Measurements from ENCODE around the gene MYO6. TPM values are rescaled to one million over a fixed set of nuclear protein-coding genes. Genes with fewer than 3 reads are reported as not detected.

Gene MYO6
- total RNA-seq, 1 donor from 2014 or later: 20.4 TPM

DNA sequence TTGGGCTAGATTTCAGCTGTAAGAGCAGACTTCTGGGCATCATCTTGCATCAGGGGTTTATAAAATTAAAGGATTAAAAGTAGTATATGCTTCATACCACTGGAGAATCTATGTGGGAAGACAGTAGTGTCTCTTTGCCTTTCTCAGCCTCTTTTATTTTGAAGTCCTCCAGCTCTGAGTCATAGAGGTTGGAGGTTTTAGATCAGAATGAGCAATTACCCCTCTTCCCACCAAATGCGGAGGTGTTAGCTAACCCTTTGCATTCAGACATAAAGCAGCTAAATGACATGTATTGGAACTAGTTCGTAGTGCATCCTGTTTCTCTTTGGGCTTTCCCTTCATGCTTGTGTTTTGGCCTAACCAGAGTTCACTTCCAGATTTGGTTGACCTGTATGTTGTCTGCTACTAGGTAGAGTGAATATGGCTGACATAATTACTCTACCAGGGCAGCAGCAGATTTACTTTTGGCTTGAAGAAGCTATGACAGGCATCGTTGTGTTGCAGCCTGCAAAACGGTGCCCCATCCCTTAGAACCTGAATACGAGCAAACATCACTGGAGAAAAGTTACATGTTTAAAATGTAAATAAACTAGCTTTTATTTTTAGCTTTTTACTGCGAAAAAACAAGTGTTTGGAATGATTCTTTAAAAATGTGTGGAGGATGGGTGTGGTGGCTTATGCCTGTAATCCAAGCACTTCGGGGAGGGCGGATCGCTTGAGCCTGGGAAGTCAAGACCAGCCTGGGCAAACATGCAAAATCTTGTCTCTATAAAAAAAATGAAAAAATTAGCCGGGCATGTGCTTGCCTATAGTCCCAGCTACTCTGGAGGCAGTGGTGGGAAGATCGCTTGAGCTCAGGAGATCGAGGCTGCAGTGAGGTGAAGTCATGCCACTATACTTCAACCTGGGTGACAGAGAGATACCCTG is 82.2 kb downstream of the MYO6 start:
- no peaks in the 10 kb centered on the region for H3K27me3 ChIP-seq
- no peaks in the 10 kb centered on the region for H3K36me3 ChIP-seq
- H3K4me3 ChIP-seq: no peak overlapping the region
- no peaks in the 10 kb centered on the region for H3K9me3 ChIP-seq
- H3K27ac ChIP-seq: no peak overlapping the region
- no peaks in the 10 kb centered on the region for H3K4me1 ChIP-seq
- no peak for DNase-seq (ENCODE audit: extremely low spot score in 2 of 2)
- intact Hi-C loops (cut with DNase I): no loop called here
- TF ChIP-seq POLR2AphosphoS5 (IDR thresholded peaks at IDR 0.05; ENCODE audit: insufficient read depth in 1 of 2, low read depth in 1 of 2): no peak

DNA sequence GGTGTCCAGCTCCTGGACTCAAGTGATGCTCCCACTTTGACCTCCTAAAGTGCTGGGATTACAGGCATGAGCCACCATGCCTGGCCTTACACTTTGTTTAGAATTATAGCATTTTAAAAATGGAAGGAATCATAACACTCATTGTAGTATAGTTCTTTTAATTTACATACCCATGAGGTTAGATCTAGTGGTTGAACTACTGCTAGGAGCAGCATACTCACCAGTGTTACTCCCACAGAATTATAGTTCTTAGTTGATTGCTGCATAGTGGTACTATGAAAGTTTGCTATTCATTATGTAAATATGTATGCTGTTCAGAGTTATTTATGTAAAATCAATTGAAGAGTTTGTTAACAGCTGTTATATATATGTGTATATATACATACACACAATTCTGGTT is 85.4 kb downstream of the MYO6 start:
- no peaks in the 10 kb centered on the region for H3K36me3 ChIP-seq
- TF ChIP-seq POLR2A (IDR thresholded peaks at IDR 0.05) (no peak), POLR2AphosphoS5 (IDR thresholded peaks at IDR 0.05; ENCODE audit: insufficient read depth in 1 of 2, low read depth in 1 of 2) (no peak), CTCF (IDR thresholded peaks at IDR 0.05) (no peak)
- H3K4me3 ChIP-seq: no peak overlapping the region
- H3K9me3 ChIP-seq: no peaks in the 10 kb centered on the region
- H3K27me3 ChIP-seq: no peaks in the 10 kb centered on the region
- no peak for DNase-seq (ENCODE audit: extremely low spot score in 2 of 2)
- H3K4me1 ChIP-seq: no peaks in the 10 kb centered on the region
- intact Hi-C loops (cut with DNase I): no loop called here
- H3K27ac ChIP-seq: no peak overlapping the region

- TF ChIP-seq POLR2AphosphoS5 (IDR thresholded peaks at IDR 0.05; ENCODE audit: insufficient read depth in 1 of 2, low read depth in 1 of 2) (no peak), POLR2A (IDR thresholded peaks at IDR 0.05) (no peak), CTCF (IDR thresholded peaks at IDR 0.05) (no peak)
- Histone ChIP-seq H3K4me1 (no peaks in the 10 kb centered on the region), H3K9me3 (no peaks in the 10 kb centered on the region), H3K36me3 (peaks cover 0 to 14% of the 10 kb centered on the region in 2 donors), H3K4me3 (no peak overlapping the region), H3K27me3 (no peaks in the 10 kb centered on the region), H3K27ac (no peak overlapping the region)
- intact Hi-C loops (cut with DNase I): no loop called here
- no peak for DNase-seq (ENCODE audit: extremely low spot score in 2 of 2)
Observed at GRCh38 chr6:75842191-75842590, 93.2 kb downstream of the MYO6 start.

DNA sequence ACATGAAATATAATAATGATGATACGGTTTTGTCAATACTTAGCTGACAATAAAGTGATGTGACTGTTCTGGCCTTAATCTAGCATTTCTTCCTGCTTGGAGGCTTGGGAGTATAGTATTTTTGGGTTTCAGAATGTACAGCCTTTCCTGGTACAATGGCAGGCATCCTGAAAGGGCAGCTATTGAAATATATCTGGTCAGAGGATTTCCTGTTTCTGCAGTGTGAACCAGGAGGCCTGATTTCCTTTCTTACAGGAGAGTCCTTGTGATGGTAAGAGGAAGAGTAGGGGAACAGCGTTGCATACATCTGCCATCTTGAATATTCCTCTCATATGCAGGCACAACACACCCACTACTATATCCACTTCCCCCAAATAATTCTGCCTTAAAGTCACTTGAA is 93.7 kb downstream of the MYO6 start:
- no peak overlapping the region for H3K4me3 ChIP-seq
- intact Hi-C loops (cut with DNase I): no loop called here
- H3K27me3 ChIP-seq: no peaks in the 10 kb centered on the region
- H3K4me1 ChIP-seq: no peaks in the 10 kb centered on the region
- no peaks in the 10 kb centered on the region for H3K9me3 ChIP-seq
- no peak for DNase-seq (ENCODE audit: extremely low spot score in 2 of 2)
- TF ChIP-seq POLR2AphosphoS5 (IDR thresholded peaks at IDR 0.05; ENCODE audit: insufficient read depth in 1 of 2, low read depth in 1 of 2) (no peak), CTCF (IDR thresholded peaks at IDR 0.05) (no peak), POLR2A (IDR thresholded peaks at IDR 0.05) (no peak)
- H3K36me3 ChIP-seq: peaks cover 0 to 14% of the 10 kb centered on the region in 2 donors
- H3K27ac ChIP-seq: no peak overlapping the region

DNA sequence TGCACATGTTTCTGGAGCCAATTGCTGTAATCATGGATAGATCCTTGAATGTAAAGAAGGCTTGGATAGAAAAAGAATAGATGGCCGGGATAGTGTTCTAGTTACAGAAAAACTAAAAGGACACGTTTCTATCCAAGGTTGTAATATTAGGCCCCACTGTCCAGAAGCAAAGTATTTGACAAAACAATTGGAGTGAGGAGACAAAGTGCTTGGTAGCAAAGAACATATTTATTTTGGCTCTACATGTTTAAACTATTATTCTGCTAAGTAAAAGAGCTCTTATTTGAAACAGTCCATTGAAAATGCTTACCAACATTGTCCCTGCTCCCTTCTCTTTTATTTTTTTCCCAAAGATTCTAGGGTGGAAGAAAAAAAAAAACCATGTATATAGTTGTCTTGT is 94.4 kb downstream of the MYO6 start:
- TF ChIP-seq POLR2AphosphoS5 (IDR thresholded peaks at IDR 0.05; ENCODE audit: insufficient read depth in 1 of 2, low read depth in 1 of 2) (no peak), CTCF (IDR thresholded peaks at IDR 0.05) (no peak), POLR2A (IDR thresholded peaks at IDR 0.05) (no peak)
- H3K9me3 ChIP-seq: no peaks in the 10 kb centered on the region
- no peak overlapping the region for H3K4me3 ChIP-seq
- DNase-seq (ENCODE audit: extremely low spot score in 2 of 2): no peak
- intact Hi-C loops (cut with DNase I): no loop called here
- no peaks in the 10 kb centered on the region for H3K4me1 ChIP-seq
- H3K27me3 ChIP-seq: no peaks in the 10 kb centered on the region
- H3K27ac ChIP-seq: no peak overlapping the region
- peaks cover 0 to 14% of the 10 kb centered on the region in 2 donors for H3K36me3 ChIP-seq
